GM23248 (cell line): ENCODE data around the gene SAT2. TPM values are rescaled to one million over a fixed set of nuclear protein-coding genes. Genes with fewer than 3 reads are reported as not detected.

Experiments used
- DNase-seq: peaks from one replicate; pipeline ENCODE4 v3.0.0-alpha.2; 2015
- H2AFZ ChIP-seq: fragments of 200-600 bp; sonication (generic); 2 replicates; pipeline ENCODE4 v1.6.1; 2016; ENCODE audit warnings: antibody characterized with exemption
- H3F3A ChIP-seq: fragments of 200-600 bp; sonication (generic); 2 replicates; pipeline ENCODE4 v1.6.1; 2016; ENCODE audit warnings: mild to moderate bottlenecking, antibody characterized with exemption, mixed run types; ENCODE audit not compliant: insufficient read depth
- H3K27ac ChIP-seq: fragments of 200-600 bp; sonication (generic); 2 replicates; pipeline ENCODE4 v1.5.1; 2016; ENCODE audit warnings: mild to moderate bottlenecking
- H3K27me3 ChIP-seq: fragments of 200-600 bp; sonication (generic); replicated peaks from 2 replicates; pipeline ENCODE4 v1.6.1; 2016; ENCODE audit warnings: mild to moderate bottlenecking; ENCODE audit not compliant: insufficient read depth
- H3K36me3 ChIP-seq: fragments of 200-600 bp; sonication (generic); 2 replicates; pipeline ENCODE4 v1.6.1; 2016; ENCODE audit warnings: low read depth, mild to moderate bottlenecking
- H3K4me1 ChIP-seq: fragments of 200-600 bp; sonication (generic); 2 replicates; pipeline ENCODE4 v1.6.1; 2016; ENCODE audit warnings: mild to moderate bottlenecking; ENCODE audit not compliant: insufficient read depth
- H3K4me2 ChIP-seq: fragments of 200-600 bp; sonication (generic); one replicate; pipeline ENCODE4 v1.6.1; 2016; ENCODE audit warnings: mild to moderate bottlenecking; ENCODE audit not compliant: unreplicated experiment
- H3K4me3 ChIP-seq: fragments of 200-600 bp; sonication (generic); 2 replicates; pipeline ENCODE4 v1.5.1; 2016; ENCODE audit warnings: mild to moderate bottlenecking
- H3K79me2 ChIP-seq: fragments of 200-600 bp; sonication (generic); 2 replicates; pipeline ENCODE4 v1.6.1; 2016; ENCODE audit warnings: mild to moderate bottlenecking; ENCODE audit not compliant: insufficient read depth
- H3K9ac ChIP-seq: fragments of 200-600 bp; sonication (generic); 2 replicates; pipeline ENCODE4 v1.6.1; 2016; ENCODE audit warnings: mild to moderate bottlenecking
- H3K9me2 ChIP-seq: fragments of 200-600 bp; sonication (generic); 2 replicates; pipeline ENCODE4 v1.6.1; 2016; ENCODE audit warnings: mixed run types, mild to moderate bottlenecking, moderate library complexity; ENCODE audit not compliant: insufficient read depth
- H3K9me3 ChIP-seq: fragments of 200-600 bp; sonication (generic); one replicate; pipeline ENCODE4 v1.6.1; 2017; ENCODE audit warnings: low read depth
- H4K20me1 ChIP-seq: fragments of 200-600 bp; sonication (generic); 2 replicates; pipeline ENCODE4 v1.6.0; 2016; ENCODE audit not compliant: insufficient read depth
- EZH2 ChIP-seq: fragments of 200-600 bp; sonication (generic); IDR thresholded peaks from 2 replicates; pipeline ENCODE4 v1.6.1; 2018; ENCODE audit warnings: antibody characterized with exemption, mild to moderate bottlenecking; ENCODE audit not compliant: insufficient read depth, poor library complexity, severe bottlenecking
- EZH2phosphoT487 ChIP-seq: fragments of 200-600 bp; sonication (generic); IDR thresholded peaks from 2 replicates; pipeline ENCODE4 v1.6.1; 2018; ENCODE audit warnings: antibody characterized with exemption, moderate library complexity, mild to moderate bottlenecking, low read depth; ENCODE audit not compliant: insufficient read depth
- WGBS, 2 experiments: methylation state at CpG; one replicate each; pipeline ENCODE4 v1.1.6; 2015 to 2017; ENCODE audit warnings: low lambda C conversion rate in 2 of 2, low coverage in 1 of 2; ENCODE audit errors: missing lambda C conversion rate in 2 of 2; 5-methylcytosine and 5-hydroxymethylcytosine counted together
- in situ Hi-C: fragments of 300-500 bp; cut with MboI; formaldehyde crosslinking; loops from 2 replicates; pipeline ENCODE4 v1.15.0; 2020
- polyA plus RNA-seq: library from polyadenylated mRNA; unstranded; fragments of >200 nt; fragmentation: Nextera tagmentation; extraction: Ambion mirVana; gene quantifications from 2 replicates; pipeline ENCODE4 v1.2.1, GENCODE V29; 2016
- total RNA-seq: library from RNA; depleted of rRNA; stranded (reverse); fragments of >200 nt; shearing (Covaris generic); gene quantifications from 2 replicates; pipeline ENCODE4 v1.2.3, GENCODE V29; 2014

SAT2 gene
- total and polyA plus RNA-seq, 2 experiments from 2014 or later = 31.8 to 41.4 TPM

DNA sequence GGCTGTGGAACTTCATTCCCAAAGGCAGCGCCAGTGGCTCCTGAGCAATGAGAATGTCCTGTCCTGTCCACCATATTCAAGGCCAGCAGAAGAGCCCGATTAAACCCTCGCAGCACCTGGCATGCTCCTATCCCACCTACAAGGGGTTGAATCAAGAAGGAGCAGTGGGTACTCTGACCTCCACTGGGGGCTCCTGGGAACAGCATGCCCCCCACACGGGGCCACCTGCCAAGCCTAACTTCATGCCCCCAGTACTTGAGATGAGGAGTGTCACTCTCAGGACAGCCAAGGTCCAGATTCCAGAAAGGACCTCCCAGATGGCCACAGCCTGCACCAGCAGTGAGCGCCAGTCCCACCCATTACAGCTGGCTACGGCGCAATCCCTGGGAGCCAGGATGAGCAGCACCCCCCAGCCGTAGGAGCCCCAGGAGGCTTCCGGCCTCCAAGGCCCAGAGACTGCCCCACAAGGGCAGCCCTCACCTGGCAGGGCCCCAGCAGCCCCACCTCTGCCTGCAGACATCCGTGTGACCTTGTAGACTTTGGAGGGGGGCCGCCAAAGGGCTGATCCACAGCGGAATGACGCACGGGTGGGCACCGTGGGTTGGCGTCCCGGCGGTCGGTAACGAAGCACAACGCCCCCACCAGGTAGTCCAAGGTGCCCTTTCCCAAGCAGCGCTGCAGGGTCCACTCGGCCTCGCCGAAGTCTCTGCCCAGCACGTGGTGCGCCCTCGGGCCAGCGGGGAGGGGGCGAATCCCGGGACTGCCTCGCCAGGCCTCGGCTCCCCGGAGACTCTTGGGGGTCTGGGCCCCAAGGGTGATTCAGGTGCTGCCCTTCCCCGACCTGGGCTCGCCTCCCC lies 45.0 kb downstream of the SAT2 start:
- Histone ChIP-seq H2AFZ (peak overlapping the region; percentile 69; the same call in 1 of the 2 replicates), H4K20me1 (peaks cover 1% of the 10 kb centered on the region; the same call in 1 of the 2 replicates), H3K9me3 (no peaks in the 10 kb centered on the region), H3K9me2 (no peaks in the 10 kb centered on the region), H3K27me3 (no peaks in the 10 kb centered on the region), H3K27ac (peak overlapping the region; percentile 88), H3K4me2 (peak overlapping the region; percentile 86), H3K4me1 (peaks cover 47% of the 10 kb centered on the region), H3K79me2 (peaks cover 59% of the 10 kb centered on the region), H3K9ac (peak overlapping the region; percentile 88), H3K36me3 (peaks cover 10% of the 10 kb centered on the region), H3K4me3 (peak overlapping the region; percentile 80), H3F3A (peaks cover 48% of the 10 kb centered on the region)
- 91 to 94% methylated on average over 32 to 34 of the region's 36 CpGs for WGBS, 2 experiments
- no peak for TF ChIP-seq EZH2phosphoT487
- TF ChIP-seq EZH2 = no peak
- in situ Hi-C loops = no loop called here
- no peak for DNase-seq

DNA sequence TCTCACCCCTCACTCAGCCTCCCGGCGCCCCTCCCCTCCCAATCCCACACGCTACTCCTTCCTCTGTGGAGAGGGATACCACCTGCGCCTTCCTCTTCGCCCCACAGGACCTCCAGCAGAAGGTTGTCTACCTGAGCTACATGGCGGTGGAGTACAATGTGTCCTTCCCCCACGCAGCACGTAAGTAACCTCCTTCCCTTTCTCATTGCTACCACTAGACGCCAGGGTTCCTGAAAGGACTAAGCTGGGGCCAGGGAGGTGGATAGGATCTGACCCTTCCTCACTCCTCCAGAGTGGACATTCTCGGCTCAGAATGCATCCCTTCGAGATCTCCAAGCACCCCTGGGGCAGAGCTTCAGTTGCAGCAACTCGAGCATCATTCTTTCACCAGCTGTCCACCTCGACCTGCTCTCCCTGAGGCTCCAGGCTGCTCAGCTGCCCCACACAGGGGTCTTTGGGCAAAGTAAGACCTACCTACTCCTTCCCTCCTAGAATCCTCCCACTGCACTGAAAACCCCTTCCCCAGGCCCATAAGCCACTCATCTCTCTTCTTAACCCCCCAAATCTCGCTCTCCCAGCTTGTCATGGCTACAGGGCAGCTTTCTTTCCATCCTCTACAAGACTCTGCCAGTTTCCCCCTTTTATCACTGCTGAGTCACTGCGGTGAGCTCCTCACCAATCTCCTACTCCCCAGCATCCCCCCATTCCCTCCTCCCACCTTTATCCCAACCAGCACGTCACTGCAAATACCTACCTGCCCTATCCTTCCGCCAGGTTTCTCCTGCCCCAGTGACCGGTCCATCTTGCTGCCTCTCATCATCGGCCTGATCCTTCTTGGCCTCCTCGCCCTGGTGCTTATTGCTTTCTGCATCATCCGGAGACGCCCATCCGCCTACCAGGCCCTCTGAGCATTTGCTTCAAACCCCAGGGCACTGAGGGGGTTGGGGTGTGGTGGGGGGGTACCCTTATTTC lies 46.7 kb downstream of the SAT2 start:
- no peaks in the 10 kb centered on the region for H3K27me3 ChIP-seq
- no peak overlapping the region for H2AFZ ChIP-seq
- peaks cover 50% of the 10 kb centered on the region for H3F3A ChIP-seq
- no peak overlapping the region; the same call in 1 of the 2 replicates for H3K9ac ChIP-seq
- H4K20me1 ChIP-seq = peaks cover 12% of the 10 kb centered on the region
- no peak overlapping the region for H3K4me2 ChIP-seq
- peaks cover 44% of the 10 kb centered on the region for H3K4me1 ChIP-seq
- H3K9me2 ChIP-seq = no peaks in the 10 kb centered on the region
- WGBS, 2 experiments = 80% methylated on average over 23 of the region's 23 CpGs
- no peaks in the 10 kb centered on the region for H3K9me3 ChIP-seq
- TF ChIP-seq EZH2 (no peak), EZH2phosphoT487 (no peak)
- in situ Hi-C loops = no loop called here
- peak overlapping the region; percentile 8; the same call in 1 of the 2 replicates for H3K27ac ChIP-seq
- no peak for DNase-seq
- H3K79me2 ChIP-seq = peaks cover 75% of the 10 kb centered on the region
- H3K36me3 ChIP-seq = peaks cover 26% of the 10 kb centered on the region
- H3K4me3 ChIP-seq = no peak overlapping the region

DNA sequence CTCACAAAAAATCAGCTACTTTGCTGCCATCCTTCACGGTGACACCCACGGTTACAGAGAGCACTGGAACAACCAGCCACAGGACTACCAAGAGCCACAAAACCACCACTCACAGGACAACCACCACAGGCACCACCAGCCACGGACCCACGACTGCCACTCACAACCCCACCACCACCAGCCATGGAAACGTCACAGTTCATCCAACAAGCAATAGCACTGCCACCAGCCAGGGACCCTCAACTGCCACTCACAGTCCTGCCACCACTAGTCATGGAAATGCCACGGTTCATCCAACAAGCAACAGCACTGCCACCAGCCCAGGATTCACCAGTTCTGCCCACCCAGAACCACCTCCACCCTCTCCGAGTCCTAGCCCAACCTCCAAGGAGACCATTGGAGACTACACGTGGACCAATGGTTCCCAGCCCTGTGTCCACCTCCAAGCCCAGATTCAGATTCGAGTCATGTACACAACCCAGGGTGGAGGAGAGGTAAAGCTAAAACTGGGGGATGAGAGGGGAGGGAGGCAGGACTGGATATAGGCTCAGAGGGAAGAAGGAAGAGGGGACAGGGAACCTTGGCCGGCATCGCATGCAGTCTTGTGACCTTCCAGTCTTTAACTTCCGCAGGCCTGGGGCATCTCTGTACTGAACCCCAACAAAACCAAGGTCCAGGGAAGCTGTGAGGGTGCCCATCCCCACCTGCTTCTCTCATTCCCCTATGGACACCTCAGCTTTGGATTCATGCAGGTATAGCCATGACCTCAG lies 47.6 kb downstream of the SAT2 start:
- peak overlapping the region; percentile 96 for H3K27ac ChIP-seq
- no peak for DNase-seq
- peak overlapping the region; percentile 80 for H3K9ac ChIP-seq
- TF ChIP-seq EZH2phosphoT487 (no peak), EZH2 (no peak)
- peak overlapping the region; percentile 55 for H3K4me2 ChIP-seq
- H3K4me1 ChIP-seq = peaks cover 52% of the 10 kb centered on the region
- H3K9me2 ChIP-seq = no peaks in the 10 kb centered on the region
- H3K9me3 ChIP-seq = no peaks in the 10 kb centered on the region
- in situ Hi-C loops = no loop called here
- H3K27me3 ChIP-seq = no peaks in the 10 kb centered on the region
- peak overlapping the region; percentile 48 for H3K4me3 ChIP-seq
- peaks cover 75% of the 10 kb centered on the region for H3K79me2 ChIP-seq
- H4K20me1 ChIP-seq = peaks cover 21% of the 10 kb centered on the region
- WGBS, 2 experiments = 75 to 86% methylated on average over 11 to 12 of the region's 12 CpGs
- H3K36me3 ChIP-seq = peaks cover 35% of the 10 kb centered on the region
- no peak overlapping the region for H2AFZ ChIP-seq
- peaks cover 51% of the 10 kb centered on the region for H3F3A ChIP-seq
